Heart left ventricle (tissue), 13 donors: ENCODE measurements around the gene ACSS1.

Source experiments
- CTCF ChIP-seq, 12 donors: fragments of 200-600 bp; sonication (generic) in 4 of 12; IDR thresholded peaks; one replicate each; pipeline versions ENCODE4 v1.5.0 to v1.8.0; 2018 to 2022; ENCODE audit warnings: antibody characterized with exemption in 12 of 12, mild to moderate bottlenecking in 5 of 12
- POLR2A ChIP-seq, 2 donors: fragments of 450-650 bp; IDR thresholded peaks; one replicate each; pipeline ENCODE4 v1.6.1; 2017; ENCODE audit warnings: antibody characterized with exemption in 2 of 2, mild to moderate bottlenecking in 2 of 2, moderate library complexity in 2 of 2
- donor health status: ischemic (EF 13 %, LVEDD 7.1; RV severe dilation, severe dysfunction).
- donor health status: DM: no; HTN: yes; CAD: no.
- donor health status: DM: no; HTN: no; CAD: no.
- donor health status: ischemic (EF 25% LVEDD 6.9; RV normal size, moderate dysfunction).
- donor health status: ischemic (EF 25% LVEDD 5.7; RV mildly dilated, moderate dysfunction).
- donor health status: ischemic (EF 35%, LVEDD 5.7; RV mildly dilated, moderate dysfunction).
- donor health status: nonischemic (EF 11% LVEDD 7.7; RV severe dilation, severe dysfunction).
- donor health status: DM: yes; HTN: yes; CAD: no.
- donor health status: PGD.
- donor health status: ischemic (EF 29% LVEDD 5.4; RV normal size, mild dysfunction).
- donor health status: nonischemic (EF 23%, LVEDD 6.1; RV moderate dilation, normal function).

GRCh38 chr20:24957326-24958016 is 100.5 kb downstream of the ACSS1 start:
- TF ChIP-seq CTCF (IDR thresholded peaks at IDR 0.05): no peak
- TF ChIP-seq POLR2A (IDR thresholded peaks at IDR 0.05): no peak
